Stomach smooth muscle (tissue), 2 donors: Measurements from ENCODE around the gene HMGCS2.

Experiments
- H3K27ac ChIP-seq: one replicate; pipeline ENCODE4 v1.7.0; 2013; ENCODE audit warnings: mild to moderate bottlenecking, low read length, inconsistent platforms
- H3K27me3 ChIP-seq, 2 donors: one replicate each; pipeline ENCODE4 v1.7.0; 2013; ENCODE audit warnings: low read length in 2 of 2; ENCODE audit not compliant: insufficient read depth in 2 of 2, control insufficient read depth in 1 of 2
- H3K36me3 ChIP-seq, 2 donors: one replicate each; pipeline ENCODE4 v1.7.0; 2013; ENCODE audit warnings: low read length in 2 of 2; ENCODE audit not compliant: control insufficient read depth in 2 of 2, insufficient read depth in 2 of 2
- H3K4me1 ChIP-seq: one replicate; pipeline ENCODE4 v1.7.0; 2013; ENCODE audit warnings: low read length; ENCODE audit not compliant: control insufficient read depth, insufficient read depth
- H3K4me3 ChIP-seq, 2 donors: one replicate each; pipeline ENCODE4 v1.7.0; 2013; ENCODE audit warnings: low read length in 2 of 2
- H3K9ac ChIP-seq, 2 donors: one replicate each; pipeline ENCODE4 v1.7.0; 2013; ENCODE audit warnings: low read length in 2 of 2, mild to moderate bottlenecking in 1 of 2
- H3K9me3 ChIP-seq, 2 donors: one replicate each; pipeline ENCODE4 v1.7.0; 2013; ENCODE audit warnings: low read length in 2 of 2; ENCODE audit not compliant: control insufficient read depth in 2 of 2
- donor health status: healthy.
- donor health status: Pancreatic carcinoma.

HMGCS2 gene

GRCh38 chr1:119768778-119769177 lies at the start of gene HMGCS2:
Gene HMGCS2, minus strand, starts transcription at chr1:119768905. Its CDS starts 61 bp downstream, at chr1:119768844.
- H3K4me3 ChIP-seq: no peak within 1 kb of the TSS
- peaks cover 18% of the 10 kb centered on the region for H3K4me1 ChIP-seq
- H3K27ac ChIP-seq: no peak within 1 kb of the TSS
- peaks cover 0 to 4% of the 10 kb centered on the region in 2 donors for H3K9me3 ChIP-seq
- no peaks in the 10 kb centered on the region for H3K36me3 ChIP-seq
- no peak within 1 kb of the TSS for H3K9ac ChIP-seq
- H3K27me3 ChIP-seq: no peaks in the 10 kb centered on the region

- Histone ChIP-seq H3K9ac (no peak overlapping the region), H3K4me3 (no peak overlapping the region), H3K27me3 (no peaks in the 10 kb centered on the region), H3K27ac (no peak overlapping the region), H3K9me3 (no peaks in the 10 kb centered on the region), H3K36me3 (no peaks in the 10 kb centered on the region), H3K4me1 (no peaks in the 10 kb centered on the region)
These were observed 49.5 kb upstream of the HMGCS2 start for GRCh38 chr1:119818181-119818580.

- H3K36me3 ChIP-seq: no peaks in the 10 kb centered on the region
- no peak overlapping the region for H3K4me3 ChIP-seq
- no peaks in the 10 kb centered on the region for H3K9me3 ChIP-seq
- H3K27me3 ChIP-seq: no peaks in the 10 kb centered on the region
- H3K4me1 ChIP-seq: no peaks in the 10 kb centered on the region
- no peak overlapping the region for H3K27ac ChIP-seq
- H3K9ac ChIP-seq: no peak overlapping the region
These were observed 47.7 kb upstream of the HMGCS2 start for GRCh38 chr1:119816407-119816806.

GRCh38 chr1:119815928-119816327 lies 47.2 kb upstream of the HMGCS2 start:
- no peaks in the 10 kb centered on the region for H3K36me3 ChIP-seq
- no peaks in the 10 kb centered on the region for H3K4me1 ChIP-seq
- no peaks in the 10 kb centered on the region for H3K27me3 ChIP-seq
- no peak overlapping the region for H3K4me3 ChIP-seq
- no peaks in the 10 kb centered on the region for H3K9me3 ChIP-seq
- H3K27ac ChIP-seq: no peak overlapping the region
- H3K9ac ChIP-seq: no peak overlapping the region

- H3K9me3 ChIP-seq: no peaks in the 10 kb centered on the region
- no peaks in the 10 kb centered on the region for H3K4me1 ChIP-seq
- H3K27ac ChIP-seq: no peak overlapping the region
- H3K27me3 ChIP-seq: no peaks in the 10 kb centered on the region
- no peak overlapping the region for H3K4me3 ChIP-seq
- H3K9ac ChIP-seq: no peak overlapping the region
- no peaks in the 10 kb centered on the region for H3K36me3 ChIP-seq
These were observed 46.7 kb upstream of the HMGCS2 start for GRCh38 chr1:119815361-119815760.

GRCh38 chr1:119814288-119814687 lies 45.6 kb upstream of the HMGCS2 start:
- Histone ChIP-seq H3K27ac (no peak overlapping the region), H3K9ac (no peak overlapping the region), H3K9me3 (no peaks in the 10 kb centered on the region), H3K4me3 (no peak overlapping the region), H3K27me3 (no peaks in the 10 kb centered on the region), H3K4me1 (no peaks in the 10 kb centered on the region), H3K36me3 (no peaks in the 10 kb centered on the region)

- Histone ChIP-seq H3K9ac (no peak overlapping the region), H3K36me3 (no peaks in the 10 kb centered on the region), H3K4me3 (no peak overlapping the region), H3K4me1 (no peaks in the 10 kb centered on the region), H3K27me3 (no peaks in the 10 kb centered on the region), H3K27ac (no peak overlapping the region), H3K9me3 (no peaks in the 10 kb centered on the region)
These were observed 43.4 kb upstream of the HMGCS2 start for GRCh38 chr1:119811985-119812557.

- Histone ChIP-seq H3K9ac (no peak within 1 kb of the TSS), H3K4me3 (no peak within 1 kb of the TSS), H3K27me3 (no peaks in the 10 kb centered on the region), H3K9me3 (no peaks in the 10 kb centered on the region), H3K27ac (no peak within 1 kb of the TSS), H3K4me1 (no peaks in the 10 kb centered on the region), H3K36me3 (no peaks in the 10 kb centered on the region)
These were observed 42.7 kb upstream of the HMGCS2 start, which contains the start of gene REG4 for GRCh38 chr1:119811387-119811786. Gene REG4, minus strand, starts transcription at chr1:119811460. Its CDS starts 2,691 bp downstream, at chr1:119808769.

- H3K27me3 ChIP-seq: no peaks in the 10 kb centered on the region
These were observed 40.4 kb upstream of the HMGCS2 start for GRCh38 chr1:119808972-119809550.

GRCh38 chr1:119808491-119808890 lies 39.8 kb upstream of the HMGCS2 start:
- Histone ChIP-seq H3K36me3 (no peaks in the 10 kb centered on the region), H3K27me3 (no peaks in the 10 kb centered on the region), H3K9ac (no peak overlapping the region), H3K27ac (no peak overlapping the region), H3K4me1 (no peaks in the 10 kb centered on the region), H3K4me3 (no peak overlapping the region), H3K9me3 (no peaks in the 10 kb centered on the region)

More at GRCh38 chr1:119808972-119809550, 40.4 kb upstream of the HMGCS2 start:
- Histone ChIP-seq H3K9me3 (no peaks in the 10 kb centered on the region), H3K9ac (no peak overlapping the region), H3K36me3 (no peaks in the 10 kb centered on the region), H3K27ac (no peak overlapping the region), H3K4me3 (no peak overlapping the region), H3K4me1 (no peaks in the 10 kb centered on the region)

- no peaks in the 10 kb centered on the region for H3K9me3 ChIP-seq
- H3K9ac ChIP-seq: no peak overlapping the region
These were observed 37.8 kb upstream of the HMGCS2 start for GRCh38 chr1:119806489-119806888.

More at GRCh38 chr1:119806489-119806888, 37.8 kb upstream of the HMGCS2 start:
- no peaks in the 10 kb centered on the region for H3K27me3 ChIP-seq
- no peaks in the 10 kb centered on the region for H3K4me1 ChIP-seq
- H3K27ac ChIP-seq: no peak overlapping the region
- H3K4me3 ChIP-seq: no peak overlapping the region
- no peaks in the 10 kb centered on the region for H3K36me3 ChIP-seq
